HG03108 (cell line): Measurements from ENCODE around the gene FGF14.

Experiments
- ATAC-seq: cut with Tn5 transposase; IDR thresholded peaks from one replicate; pipeline ENCODE4 v1.9.1; 2021; ENCODE audit warnings: moderate library complexity; ENCODE audit not compliant: unreplicated experiment

The FGF14 gene

GRCh38 chr13:102198418-102199311, 203.2 kb downstream of the FGF14 start:
- ATAC-seq = no peak

GRCh38 chr13:102197193-102197592, 204.7 kb downstream of the FGF14 start:
- ATAC-seq = no peak

- ATAC-seq = no peak
Observed at GRCh38 chr13:102195566-102196462, 206.0 kb downstream of the FGF14 start.

- ATAC-seq = no peak
Observed at GRCh38 chr13:102192858-102193257, 209.0 kb downstream of the FGF14 start.

- no peak for ATAC-seq
Observed at GRCh38 chr13:102191951-102192502, 209.8 kb downstream of the FGF14 start.

GRCh38 chr13:102190930-102191329, 210.9 kb downstream of the FGF14 start:
- ATAC-seq = no peak

GRCh38 chr13:102187313-102187712, 214.5 kb downstream of the FGF14 start:
- ATAC-seq = no peak

- no peak for ATAC-seq
Observed at GRCh38 chr13:102185375-102185984, 216.4 kb downstream of the FGF14 start.

GRCh38 chr13:102183509-102184182, 218.2 kb downstream of the FGF14 start:
- ATAC-seq = no peak

GRCh38 chr13:102182170-102182569, 219.7 kb downstream of the FGF14 start:
- ATAC-seq = no peak

- no peak for ATAC-seq
Observed at GRCh38 chr13:102177431-102177830, 224.4 kb downstream of the FGF14 start.

GRCh38 chr13:102176846-102177245, 225.0 kb downstream of the FGF14 start:
- ATAC-seq = no peak

- ATAC-seq = no peak
Observed at GRCh38 chr13:102172406-102172805, 229.4 kb downstream of the FGF14 start.

GRCh38 chr13:102170305-102170704, 231.5 kb downstream of the FGF14 start:
- ATAC-seq = no peak

- no peak for ATAC-seq
Observed at GRCh38 chr13:102169471-102170015, 232.3 kb downstream of the FGF14 start.

- ATAC-seq = no peak
Observed at GRCh38 chr13:102152790-102153189, 249.1 kb downstream of the FGF14 start.

GRCh38 chr13:102147353-102147752, 254.5 kb downstream of the FGF14 start:
- ATAC-seq = no peak

- ATAC-seq = no peak
Observed at GRCh38 chr13:102145750-102146149, 256.1 kb downstream of the FGF14 start.

GRCh38 chr13:102142473-102142826, 259.4 kb downstream of the FGF14 start:
- no peak for ATAC-seq
